Type B pancreatic cell (in vitro differentiated cells): ENCODE results near the gene C1orf232. TPM values are rescaled to one million over a fixed set of nuclear protein-coding genes. Genes with fewer than 3 reads are reported as not detected.

ENCODE experiments used
- DNase-seq: peaks from one replicate; pipeline ENCODE4 v3.0.0; 2021; ENCODE audit warnings: mixed read lengths; ENCODE audit not compliant: unreplicated experiment; ENCODE audit errors: extremely low spot score
- H3K27ac Mint-ChIP-seq: 2 replicates; pipeline ENCODE4 v1.8.0; 2021; ENCODE audit warnings: mild to moderate bottlenecking, mixed read lengths
- H3K27me3 Mint-ChIP-seq: 2 replicates; pipeline ENCODE4 v1.8.0; 2021; ENCODE audit warnings: mixed read lengths
- H3K36me3 Mint-ChIP-seq: 2 replicates; pipeline ENCODE4 v1.8.0; 2021; ENCODE audit warnings: mixed read lengths
- H3K4me1 Mint-ChIP-seq: one replicate; pipeline ENCODE4 v1.8.0; 2021; ENCODE audit warnings: mixed read lengths; ENCODE audit not compliant: unreplicated experiment
- H3K4me3 Mint-ChIP-seq: 2 replicates; pipeline ENCODE4 v1.8.0; 2021; ENCODE audit warnings: mild to moderate bottlenecking, mixed read lengths
- H3K9me3 Mint-ChIP-seq: 2 replicates; pipeline ENCODE4 v1.8.0; 2021; ENCODE audit warnings: mixed read lengths
- total RNA-seq: library from RNA; stranded (reverse); gene quantifications from 2 replicates; pipeline ENCODE4 v1.2.1, GENCODE V29; 2021; ENCODE audit warnings: low replicate concordance
- TF ChIP-seq, protein P1 (sequence below): fragments of 200-600 bp; sonication (generic); conservative IDR thresholded peaks from 2 replicates; pipeline ENCODE4 v1.5.0; 2021; ENCODE audit warnings: antibody characterized with exemption, mild to moderate bottlenecking

The C1orf232 gene
- total RNA-seq, 1 donor from 2014 or later: 1.0 TPM

DNA sequence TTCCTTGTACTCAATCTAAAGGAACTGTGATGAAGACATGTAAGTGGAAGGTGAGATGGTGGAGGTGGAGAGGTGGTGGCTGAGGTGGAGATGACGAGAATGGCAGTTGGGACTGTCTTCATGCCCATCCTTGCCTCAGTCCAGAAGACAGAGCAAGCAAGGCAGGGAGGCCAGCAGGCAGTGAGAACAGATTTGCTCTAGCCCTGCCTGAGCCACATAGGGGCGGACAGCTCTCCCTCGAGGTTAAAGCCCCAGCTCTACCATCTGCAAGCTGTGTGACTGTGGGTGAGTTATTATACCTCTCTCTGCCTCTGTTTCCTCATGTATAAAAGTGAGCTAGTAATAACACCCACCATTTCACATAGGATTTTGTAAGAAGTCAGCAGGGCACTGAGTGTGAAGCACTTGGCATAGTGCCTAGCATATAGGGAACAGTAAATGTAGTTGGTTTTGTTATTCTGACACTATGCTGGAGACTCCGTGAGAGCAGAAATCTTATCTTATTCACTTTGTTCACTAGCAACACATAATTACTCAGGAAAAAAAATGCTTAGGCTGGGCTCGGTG, 14.7 kb downstream of the C1orf232 start:
- DNase-seq: no peak
- TF ChIP-seq, protein P1, sequence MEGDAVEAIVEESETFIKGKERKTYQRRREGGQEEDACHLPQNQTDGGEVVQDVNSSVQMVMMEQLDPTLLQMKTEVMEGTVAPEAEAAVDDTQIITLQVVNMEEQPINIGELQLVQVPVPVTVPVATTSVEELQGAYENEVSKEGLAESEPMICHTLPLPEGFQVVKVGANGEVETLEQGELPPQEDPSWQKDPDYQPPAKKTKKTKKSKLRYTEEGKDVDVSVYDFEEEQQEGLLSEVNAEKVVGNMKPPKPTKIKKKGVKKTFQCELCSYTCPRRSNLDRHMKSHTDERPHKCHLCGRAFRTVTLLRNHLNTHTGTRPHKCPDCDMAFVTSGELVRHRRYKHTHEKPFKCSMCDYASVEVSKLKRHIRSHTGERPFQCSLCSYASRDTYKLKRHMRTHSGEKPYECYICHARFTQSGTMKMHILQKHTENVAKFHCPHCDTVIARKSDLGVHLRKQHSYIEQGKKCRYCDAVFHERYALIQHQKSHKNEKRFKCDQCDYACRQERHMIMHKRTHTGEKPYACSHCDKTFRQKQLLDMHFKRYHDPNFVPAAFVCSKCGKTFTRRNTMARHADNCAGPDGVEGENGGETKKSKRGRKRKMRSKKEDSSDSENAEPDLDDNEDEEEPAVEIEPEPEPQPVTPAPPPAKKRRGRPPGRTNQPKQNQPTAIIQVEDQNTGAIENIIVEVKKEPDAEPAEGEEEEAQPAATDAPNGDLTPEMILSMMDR: no peak
- no peaks in the 10 kb centered on the region for H3K9me3 Mint-ChIP-seq
- H3K4me1 Mint-ChIP-seq: peaks cover 25% of the 10 kb centered on the region
- no peaks in the 10 kb centered on the region for H3K36me3 Mint-ChIP-seq
- peaks cover 6% of the 10 kb centered on the region for H3K27me3 Mint-ChIP-seq
- H3K4me3 Mint-ChIP-seq: no peak overlapping the region
- no peak overlapping the region for H3K27ac Mint-ChIP-seq

GRCh38 chr1:26148887-26149286, 19.9 kb downstream of the C1orf232 start:
- TF ChIP-seq, protein P1: no peak
- Mint-ChIP-seq H3K4me3 (no peak overlapping the region), H3K27me3 (no peaks in the 10 kb centered on the region), H3K36me3 (no peaks in the 10 kb centered on the region), H3K27ac (no peak overlapping the region), H3K4me1 (peaks cover 5% of the 10 kb centered on the region), H3K9me3 (no peaks in the 10 kb centered on the region)
- peak; percentile 20 for DNase-seq

- H3K4me3 Mint-ChIP-seq: no peak overlapping the region
- no peaks in the 10 kb centered on the region for H3K27me3 Mint-ChIP-seq
- H3K4me1 Mint-ChIP-seq: peaks cover 5% of the 10 kb centered on the region
- H3K9me3 Mint-ChIP-seq: no peaks in the 10 kb centered on the region
- peak; percentile 59 for DNase-seq
- no peaks in the 10 kb centered on the region for H3K36me3 Mint-ChIP-seq
- TF ChIP-seq, protein P1: no peak
- no peak overlapping the region for H3K27ac Mint-ChIP-seq
Measured at GRCh38 chr1:26145960-26146294, 22.8 kb downstream of the C1orf232 start.

DNA sequence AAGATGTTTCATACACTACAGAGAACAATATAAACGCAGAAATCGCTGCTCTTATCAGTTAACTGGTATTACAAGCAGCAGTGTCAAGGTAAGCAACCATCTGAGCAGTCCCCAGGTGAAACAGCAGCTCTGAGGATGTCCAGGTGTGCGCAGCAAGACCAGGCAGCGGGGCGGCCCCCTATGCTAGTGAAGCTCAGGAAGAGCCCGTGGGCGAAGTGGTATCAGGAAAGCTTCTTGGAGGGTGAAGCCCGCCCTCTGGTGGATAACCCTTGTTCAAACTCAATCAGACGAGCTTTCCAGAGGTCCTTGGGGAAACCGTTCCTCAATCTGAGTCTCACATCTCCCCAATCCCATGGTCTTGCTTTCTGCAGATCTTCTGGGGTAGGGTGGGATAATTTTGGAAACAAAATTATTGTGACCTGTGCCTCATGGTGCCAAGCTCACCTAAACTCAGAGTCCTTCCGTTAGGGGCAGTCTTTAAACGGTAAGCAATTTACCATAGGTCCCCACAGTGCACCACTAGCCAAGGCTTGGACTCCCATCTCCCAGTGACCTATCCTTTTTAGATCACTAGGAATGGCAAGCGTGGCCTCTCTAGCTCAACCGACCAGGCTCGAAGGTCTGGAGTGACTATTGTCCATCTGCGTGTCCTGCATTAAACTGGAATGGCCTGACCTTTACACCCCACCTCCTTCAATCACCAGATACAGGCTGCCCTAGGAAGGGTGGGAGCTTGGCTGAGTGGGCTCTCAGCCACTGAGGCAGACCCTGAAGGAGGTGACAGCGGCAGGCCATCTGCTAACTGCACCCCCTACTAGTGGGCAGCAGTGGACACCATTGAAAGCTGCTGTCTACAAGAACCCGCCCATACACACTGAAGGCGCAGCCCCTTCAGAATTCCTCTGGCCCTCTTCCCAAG, 23.5 kb downstream of the C1orf232 start:
- TF ChIP-seq, protein P1: peak; percentile 88
- H3K9me3 Mint-ChIP-seq: no peaks in the 10 kb centered on the region
- H3K36me3 Mint-ChIP-seq: no peaks in the 10 kb centered on the region
- H3K27me3 Mint-ChIP-seq: no peaks in the 10 kb centered on the region
- H3K27ac Mint-ChIP-seq: no peak overlapping the region
- no peak overlapping the region for H3K4me3 Mint-ChIP-seq
- peaks cover 5% of the 10 kb centered on the region for H3K4me1 Mint-ChIP-seq
- DNase-seq: peak; percentile 77

DNA sequence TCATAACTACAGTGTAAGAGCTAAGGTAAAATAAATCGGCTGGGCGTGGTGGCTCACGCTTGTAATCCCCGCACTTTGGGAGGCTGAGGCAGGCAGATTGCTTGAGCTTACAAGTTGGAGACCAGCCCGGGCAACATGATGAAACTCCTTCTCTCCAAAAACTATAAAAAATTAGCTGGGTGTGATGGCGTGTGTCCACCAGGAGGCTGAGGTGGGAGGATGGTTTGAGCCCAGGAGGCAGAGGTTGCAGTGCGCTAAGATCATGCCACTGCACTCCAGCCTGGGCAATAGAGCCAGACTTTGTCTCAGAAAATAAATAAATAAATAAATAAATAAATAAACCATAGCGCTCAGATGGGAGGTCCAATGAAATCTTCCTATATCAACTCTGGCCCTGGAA, 26.6 kb downstream of the C1orf232 start:
- DNase-seq: peak; percentile 39
- Mint-ChIP-seq H3K4me1 (peaks cover 5% of the 10 kb centered on the region), H3K4me3 (no peak overlapping the region), H3K9me3 (no peaks in the 10 kb centered on the region), H3K27ac (no peak overlapping the region), H3K36me3 (no peaks in the 10 kb centered on the region), H3K27me3 (no peaks in the 10 kb centered on the region)
- TF ChIP-seq, protein P1: peak; percentile 47
